DLD1 (cell line): Measurements from ENCODE around the gene KDM4F.

Source experiments
- in situ Hi-C: cut with HindIII; loops from 2 replicates; pipeline ENCODE4 v1.10.0; 2017; ENCODE audit warnings: low sequenced_read_pairs

The KDM4F gene

GRCh38 chr11:95059046-95059445 is 9.8 kb downstream of the KDM4F start:
- in situ Hi-C loops: no loop called here

DNA sequence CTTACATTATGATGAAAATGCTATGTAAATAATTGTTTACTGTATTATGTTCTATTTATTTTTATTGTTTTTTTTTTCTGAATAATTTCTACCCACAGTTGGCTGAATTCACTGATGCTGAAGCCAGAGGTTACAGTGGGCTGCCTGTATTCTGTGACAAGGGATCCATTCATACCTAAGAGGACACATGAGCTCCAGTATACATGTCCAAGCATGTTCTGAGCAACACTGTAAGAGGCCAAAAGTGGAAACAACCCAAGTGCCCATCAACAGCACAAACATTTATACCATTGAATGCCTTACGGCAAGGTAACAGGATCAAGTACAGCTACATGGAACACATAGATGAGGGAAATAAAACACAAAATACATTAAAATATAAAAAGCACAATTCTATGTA is 16.1 kb downstream of the KDM4F start:
- in situ Hi-C loops: no loop called here

- in situ Hi-C loops: no loop called here
Measured at GRCh38 chr11:95066716-95067038, 17.5 kb downstream of the KDM4F start, which contains the start of gene SRSF8. TSS of gene SRSF8 (plus strand) at chr11:95066919. CDS start at chr11:95067227, 308 bp downstream.

DNA sequence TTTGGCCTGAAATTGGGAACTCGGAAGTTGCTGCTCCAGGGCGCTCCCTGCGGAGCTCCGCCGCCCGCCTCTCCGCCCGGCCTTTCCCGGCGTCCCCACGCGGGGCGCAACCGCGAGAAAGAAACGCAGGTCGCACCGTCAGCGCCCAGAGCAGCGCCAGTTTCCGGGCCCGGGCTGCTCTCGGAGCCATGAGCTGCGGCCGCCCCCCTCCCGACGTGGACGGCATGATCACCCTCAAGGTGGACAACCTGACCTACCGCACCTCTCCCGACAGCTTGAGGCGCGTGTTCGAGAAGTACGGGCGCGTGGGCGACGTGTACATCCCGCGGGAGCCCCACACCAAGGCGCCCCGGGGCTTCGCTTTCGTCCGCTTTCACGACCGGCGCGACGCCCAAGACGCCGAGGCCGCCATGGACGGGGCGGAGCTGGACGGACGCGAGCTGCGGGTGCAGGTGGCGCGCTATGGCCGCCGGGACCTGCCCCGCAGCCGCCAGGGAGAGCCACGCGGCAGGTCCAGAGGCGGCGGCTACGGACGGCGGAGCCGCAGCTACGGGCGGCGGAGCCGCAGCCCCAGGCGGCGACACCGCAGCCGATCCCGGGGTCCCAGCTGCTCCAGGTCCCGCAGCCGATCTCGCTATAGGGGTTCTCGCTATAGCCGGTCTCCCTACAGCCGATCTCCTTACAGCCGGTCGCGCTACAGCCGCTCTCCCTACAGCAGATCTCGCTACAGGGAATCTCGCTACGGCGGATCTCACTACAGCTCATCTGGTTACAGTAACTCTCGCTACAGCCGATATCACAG is 18.0 kb downstream of the KDM4F start:
- in situ Hi-C loops: no loop called here

DNA sequence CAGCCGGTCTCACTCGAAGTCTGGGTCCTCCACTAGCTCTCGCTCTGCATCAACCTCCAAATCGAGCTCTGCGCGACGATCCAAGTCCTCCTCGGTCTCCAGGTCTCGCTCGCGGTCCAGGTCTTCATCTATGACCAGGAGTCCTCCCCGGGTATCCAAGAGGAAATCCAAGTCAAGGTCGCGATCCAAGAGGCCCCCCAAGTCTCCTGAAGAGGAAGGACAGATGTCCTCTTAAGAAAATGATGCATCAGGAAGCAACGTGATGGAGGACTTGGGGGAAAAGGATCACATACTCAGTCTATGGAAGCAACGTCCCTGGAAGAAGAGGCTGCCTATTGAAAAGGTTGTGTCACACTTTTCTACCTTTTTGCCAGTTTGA is 18.6 kb downstream of the KDM4F start:
- in situ Hi-C loops: no loop called here

DNA sequence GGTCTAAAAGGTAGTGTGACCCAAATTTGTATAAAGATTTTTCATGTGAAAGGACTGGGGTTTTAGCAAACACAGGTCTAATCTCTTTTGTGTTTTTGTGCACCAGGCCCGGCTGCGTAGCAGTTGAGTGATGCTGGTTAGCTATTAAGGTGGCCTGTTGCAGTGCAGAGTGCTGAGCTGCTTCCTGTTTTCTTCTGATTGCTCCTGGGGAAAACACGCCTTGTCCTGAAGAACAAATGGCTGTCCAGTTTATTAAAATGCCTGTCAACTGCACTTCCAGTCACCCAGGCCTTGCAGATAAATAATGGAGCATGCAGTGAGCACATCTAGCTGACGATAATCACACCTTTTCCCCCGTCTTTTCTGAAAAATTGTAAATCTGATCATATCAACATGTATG is 19.3 kb downstream of the KDM4F start:
- in situ Hi-C loops: no loop called here

DNA sequence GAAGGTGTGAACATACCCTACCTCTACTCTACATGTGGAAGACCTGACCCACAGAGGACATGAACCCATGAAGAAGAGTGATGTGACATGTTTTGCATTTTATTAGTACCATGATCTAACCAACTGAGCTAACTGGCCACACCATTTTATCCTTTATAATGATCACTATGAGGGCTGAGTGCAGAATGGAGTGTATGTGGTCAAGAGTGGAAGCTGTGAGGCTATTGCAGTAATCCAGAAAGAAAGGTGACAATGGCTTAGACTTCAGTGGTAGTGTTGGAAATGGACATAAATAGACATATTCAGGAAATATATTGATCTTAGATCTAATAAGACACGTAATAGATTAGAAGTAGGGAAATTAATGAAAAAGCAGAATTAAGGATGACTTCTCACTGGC is 21.2 kb downstream of the KDM4F start:
- in situ Hi-C loops: no loop called here

DNA sequence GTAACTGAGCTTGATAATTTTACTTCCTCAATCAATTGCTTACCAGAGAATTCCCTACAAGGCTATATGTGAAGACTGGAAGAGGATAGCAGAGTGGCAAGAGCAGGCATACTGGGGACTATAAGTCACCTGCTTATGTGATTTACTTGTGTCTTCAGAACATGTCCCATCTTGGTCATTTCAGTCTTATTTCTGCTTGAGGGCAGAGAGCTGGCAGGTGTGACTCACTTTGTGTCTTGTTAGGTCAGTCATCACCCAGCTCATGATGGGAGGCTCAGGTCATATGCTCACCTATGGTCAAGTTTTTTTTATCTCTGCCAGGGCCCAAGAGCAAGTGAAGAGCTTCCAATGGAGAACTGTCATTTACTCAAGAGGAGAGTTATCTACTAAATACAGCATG is 23.7 kb downstream of the KDM4F start:
- in situ Hi-C loops: no loop called here

GRCh38 chr11:95074792-95075563 is 25.8 kb downstream of the KDM4F start:
- in situ Hi-C loops: no loop called here

DNA sequence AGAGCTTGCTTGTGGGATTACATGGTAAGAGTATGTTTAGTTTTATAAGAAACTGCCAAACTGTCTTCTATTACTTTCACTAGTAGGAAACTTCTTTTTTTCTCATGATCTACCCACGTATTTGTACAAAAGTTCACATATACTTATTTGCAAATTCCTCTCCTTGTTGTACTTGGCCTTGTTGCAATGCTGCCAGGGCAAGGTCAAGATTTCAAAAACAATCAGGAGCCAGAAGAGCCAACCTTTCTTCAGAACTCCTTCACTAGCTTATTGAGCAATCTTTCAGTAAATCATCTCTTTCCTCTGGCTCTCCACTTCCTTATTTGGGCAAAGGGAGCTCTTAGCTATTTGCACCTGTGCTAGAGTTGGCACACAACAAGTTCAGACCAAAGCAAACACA is 27.2 kb downstream of the KDM4F start:
- in situ Hi-C loops: no loop called here

- in situ Hi-C loops: no loop called here
Measured at GRCh38 chr11:95076981-95077380, 27.8 kb downstream of the KDM4F start.

- in situ Hi-C loops: no loop called here
Measured at GRCh38 chr11:95078526-95078925, 29.3 kb downstream of the KDM4F start.

GRCh38 chr11:95081010-95081409 is 31.8 kb downstream of the KDM4F start:
- in situ Hi-C loops: no loop called here

DNA sequence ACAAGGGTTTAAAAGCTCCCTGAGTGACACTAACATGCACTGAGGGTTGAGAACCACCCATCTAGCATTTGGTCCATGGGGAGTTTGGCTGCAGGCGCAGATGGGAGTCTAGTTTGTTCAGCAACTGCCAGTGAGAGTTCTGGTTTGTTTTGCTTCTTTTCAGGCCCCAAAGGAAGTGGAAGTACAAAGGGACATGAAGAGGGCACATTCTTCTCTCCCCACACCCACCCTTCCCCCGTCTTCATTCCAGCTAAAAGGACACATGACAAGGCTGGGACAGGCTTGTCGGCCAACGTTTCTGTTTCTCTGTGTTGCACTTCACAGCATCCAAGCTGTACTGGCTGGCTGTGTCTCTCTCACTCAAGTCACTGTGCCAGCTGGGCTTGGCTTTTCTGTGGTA is 32.2 kb downstream of the KDM4F start:
- in situ Hi-C loops: no loop called here

DNA sequence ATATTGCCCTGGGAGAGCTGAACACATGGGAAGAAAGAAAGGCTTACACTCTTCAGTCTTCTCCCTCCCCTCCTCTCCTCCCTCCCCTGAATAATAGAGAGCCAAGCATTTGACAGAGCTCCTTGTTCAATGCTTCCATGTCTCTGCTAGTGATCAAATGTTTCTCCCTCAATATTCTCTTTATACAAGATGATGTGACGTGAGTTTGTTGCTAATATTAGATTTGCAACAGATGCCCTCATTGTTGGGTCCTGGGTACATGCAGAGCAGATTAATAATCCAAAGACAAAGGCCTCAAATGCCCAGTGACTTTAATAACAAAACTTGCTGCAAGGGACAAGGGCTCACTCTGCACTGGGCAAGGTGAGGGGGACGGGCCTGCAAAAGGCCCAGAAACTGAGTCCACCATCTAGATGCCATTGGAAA is 33.4 kb downstream of the KDM4F start:
- in situ Hi-C loops: no loop called here

DNA sequence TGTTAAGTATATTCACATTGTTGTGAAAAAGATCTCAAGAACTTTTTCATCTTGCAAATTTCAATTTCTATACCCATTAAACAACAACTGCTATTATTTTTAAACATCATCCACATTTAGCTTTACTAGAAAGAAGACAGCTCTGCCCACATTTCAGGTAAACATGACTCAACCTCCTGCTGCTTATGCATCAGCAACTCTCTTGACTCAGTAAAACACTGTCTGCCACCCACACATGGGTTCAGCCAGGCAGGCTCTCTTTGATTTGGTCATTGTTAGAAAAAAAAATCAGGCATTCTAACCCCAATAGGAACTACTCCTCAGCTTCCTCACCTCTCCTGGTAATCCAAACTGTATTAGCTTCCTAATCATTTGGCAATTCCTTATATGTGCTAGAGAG is 35.3 kb downstream of the KDM4F start:
- in situ Hi-C loops: no loop called here

DNA sequence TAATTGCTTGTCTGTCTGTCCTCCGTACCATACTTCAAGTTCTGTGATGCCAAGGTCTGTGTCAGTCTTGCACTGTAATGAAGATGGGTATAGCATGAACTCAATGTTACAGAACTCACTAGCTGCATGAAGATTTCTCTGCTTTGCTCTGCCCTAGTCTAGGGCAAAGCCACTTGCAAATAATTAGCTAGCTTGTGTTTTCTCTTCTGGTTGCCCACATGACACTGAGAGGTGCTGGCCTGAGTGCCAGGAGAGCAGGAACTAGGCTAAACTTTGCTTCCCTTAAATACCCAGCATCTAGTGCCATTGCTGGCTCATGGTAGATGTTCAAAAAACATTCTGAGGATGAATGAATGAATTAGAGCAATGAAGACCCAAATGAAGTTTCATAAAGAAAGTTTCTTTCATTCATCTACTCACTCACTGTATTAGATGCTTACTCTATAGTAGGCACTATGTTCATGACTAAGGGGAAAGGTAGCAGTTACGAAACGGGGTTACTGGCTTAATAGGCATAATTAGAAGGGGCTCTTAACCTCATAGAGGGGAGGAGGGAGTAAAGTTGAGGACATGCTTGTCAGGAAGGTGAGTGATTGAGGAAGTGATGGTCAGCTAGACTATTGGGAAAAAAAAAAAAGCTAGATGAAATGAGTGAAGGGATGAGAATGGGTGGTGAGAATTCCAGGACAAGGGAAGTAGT is 36.0 kb downstream of the KDM4F start:
- in situ Hi-C loops: no loop called here

GRCh38 chr11:95086151-95086550 is 36.9 kb downstream of the KDM4F start:
- in situ Hi-C loops: no loop called here

GRCh38 chr11:95086836-95087570 is 37.8 kb downstream of the KDM4F start:
- in situ Hi-C loops: no loop called here

GRCh38 chr11:95088946-95089619 is 39.9 kb downstream of the KDM4F start:
- in situ Hi-C loops: no loop called here
